ENCODE results near the gene NFKB1.

NFKB1 gene

DNA sequence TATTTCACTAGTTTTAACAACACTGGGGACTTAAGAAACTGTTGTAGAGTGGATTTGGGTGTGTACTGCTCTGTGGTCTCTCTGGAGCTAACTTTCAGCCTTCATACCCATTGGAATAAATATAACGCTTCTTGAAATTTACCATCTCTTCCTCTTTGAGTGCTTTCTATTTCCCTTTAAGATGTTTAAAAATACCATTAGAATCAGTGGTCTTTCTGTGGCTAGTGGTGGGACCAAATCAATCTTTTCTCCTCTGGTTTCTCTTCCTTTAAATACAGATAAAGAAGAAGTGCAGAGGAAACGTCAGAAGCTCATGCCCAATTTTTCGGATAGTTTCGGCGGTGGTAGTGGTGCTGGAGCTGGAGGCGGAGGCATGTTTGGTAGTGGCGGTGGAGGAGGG is 92.0 kb downstream of the NFKB1 start:
- TF ChIP-seq, protein P1, sequence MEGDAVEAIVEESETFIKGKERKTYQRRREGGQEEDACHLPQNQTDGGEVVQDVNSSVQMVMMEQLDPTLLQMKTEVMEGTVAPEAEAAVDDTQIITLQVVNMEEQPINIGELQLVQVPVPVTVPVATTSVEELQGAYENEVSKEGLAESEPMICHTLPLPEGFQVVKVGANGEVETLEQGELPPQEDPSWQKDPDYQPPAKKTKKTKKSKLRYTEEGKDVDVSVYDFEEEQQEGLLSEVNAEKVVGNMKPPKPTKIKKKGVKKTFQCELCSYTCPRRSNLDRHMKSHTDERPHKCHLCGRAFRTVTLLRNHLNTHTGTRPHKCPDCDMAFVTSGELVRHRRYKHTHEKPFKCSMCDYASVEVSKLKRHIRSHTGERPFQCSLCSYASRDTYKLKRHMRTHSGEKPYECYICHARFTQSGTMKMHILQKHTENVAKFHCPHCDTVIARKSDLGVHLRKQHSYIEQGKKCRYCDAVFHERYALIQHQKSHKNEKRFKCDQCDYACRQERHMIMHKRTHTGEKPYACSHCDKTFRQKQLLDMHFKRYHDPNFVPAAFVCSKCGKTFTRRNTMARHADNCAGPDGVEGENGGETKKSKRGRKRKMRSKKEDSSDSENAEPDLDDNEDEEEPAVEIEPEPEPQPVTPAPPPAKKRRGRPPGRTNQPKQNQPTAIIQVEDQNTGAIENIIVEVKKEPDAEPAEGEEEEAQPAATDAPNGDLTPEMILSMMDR (IDR thresholded peaks at IDR 0.05; ENCODE audit: low read depth, low read length), result no peak
- no peak for TF ChIP-seq EZH2phosphoT487 (IDR thresholded peaks at IDR 0.05; ENCODE audit: low read depth)
- peak overlapping the region; percentile 15; the same call in 1 of the 2 replicates for H3K4me2 ChIP-seq (ENCODE audit: low read length)
- peaks cover 88% of the 10 kb centered on the region for H3K36me3 ChIP-seq (replicated peaks; ENCODE audit: low read depth, low read length)

DNA sequence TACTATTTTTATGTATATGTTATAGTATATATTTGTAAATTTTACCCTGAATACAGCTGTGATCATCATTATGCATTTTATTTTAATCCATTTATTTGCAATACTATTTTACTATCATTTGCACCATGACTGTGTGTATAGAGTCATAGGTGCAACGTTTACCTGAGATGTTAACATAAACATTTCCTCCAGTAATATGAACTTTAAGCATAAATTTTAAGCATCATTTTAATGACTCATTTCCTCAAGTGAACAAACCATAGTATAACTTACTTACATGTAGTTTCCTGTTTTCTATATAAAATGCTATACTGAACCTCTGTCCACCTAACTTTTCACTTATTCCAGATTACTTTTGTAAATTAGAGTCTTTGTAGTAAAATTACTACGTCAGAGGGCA is 92.8 kb downstream of the NFKB1 start:
- Histone ChIP-seq H3K27ac (ENCODE audit: low read length) (no peak overlapping the region), H3K4me2 (ENCODE audit: low read length) (no peak overlapping the region), H3K79me2 (ENCODE audit: low read length) (peaks cover 6% of the 10 kb centered on the region), H4K20me1 (ENCODE audit: insufficient read depth, low read length) (0 out of 2 replicates have a peak, but pooled peaks cover 4% of the 10 kb centered on the region), H3K4me1 (ENCODE audit: low read length) (peaks cover 23% of the 10 kb centered on the region), H3K4me3 (ENCODE audit: low read length) (no peak overlapping the region), H3K36me3 (replicated peaks; ENCODE audit: low read depth, low read length) (peaks cover 86% of the 10 kb centered on the region), H2AFZ (ENCODE audit: low read depth, low read length) (no peak overlapping the region), H3K9ac (ENCODE audit: low read length) (no peak overlapping the region), H3K9me3 (ENCODE audit: insufficient read depth, low read length) (0 out of 2 replicates have a peak, but pooled peaks cover 2% of the 10 kb centered on the region), H3K27me3 (ENCODE audit: low read depth, low read length) (no peaks in the 10 kb centered on the region)
- TF ChIP-seq EZH2phosphoT487 (IDR thresholded peaks at IDR 0.05; ENCODE audit: low read depth), result no peak
- TF ChIP-seq, protein P1 (IDR thresholded peaks at IDR 0.05; ENCODE audit: low read depth, low read length), result no peak

More for the DNA sequence above, 92.0 kb downstream of the NFKB1 start:
- Histone ChIP-seq H3K9ac (ENCODE audit: low read length) (no peak overlapping the region), H2AFZ (ENCODE audit: low read depth, low read length) (no peak overlapping the region), H3K4me3 (ENCODE audit: low read length) (no peak overlapping the region), H3K27me3 (ENCODE audit: low read depth, low read length) (no peaks in the 10 kb centered on the region), H3K4me1 (ENCODE audit: low read length) (peaks cover 16% of the 10 kb centered on the region), H4K20me1 (ENCODE audit: insufficient read depth, low read length) (peaks cover 6% of the 10 kb centered on the region), H3K27ac (ENCODE audit: low read length) (0 out of 2 replicates have a peak overlapping the region, but pooled peaks have one; percentile 1), H3K9me3 (ENCODE audit: insufficient read depth, low read length) (0 out of 2 replicates have a peak, but pooled peaks cover 2% of the 10 kb centered on the region), H3K79me2 (ENCODE audit: low read length) (peaks cover 6% of the 10 kb centered on the region)

DNA sequence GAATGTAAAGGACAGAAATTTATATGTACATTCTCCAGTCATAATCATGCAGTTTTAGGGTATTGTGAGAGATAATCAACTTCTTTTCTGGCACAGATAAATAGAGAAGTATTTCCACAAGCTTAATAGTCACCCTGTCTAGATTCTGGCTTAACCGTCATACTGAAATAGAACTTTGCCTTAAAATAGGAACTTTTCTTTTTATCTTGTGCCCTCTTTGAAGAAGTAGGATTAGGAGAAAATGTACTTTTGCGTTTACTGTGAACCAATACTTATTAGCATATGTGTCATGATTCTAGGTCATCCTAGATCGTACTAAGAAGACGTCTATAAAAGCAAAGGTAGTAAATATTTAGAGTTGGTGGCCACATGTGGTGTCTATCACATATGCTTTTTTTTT is 95.4 kb downstream of the NFKB1 start:
- Histone ChIP-seq H2AFZ (ENCODE audit: low read depth, low read length) (no peak overlapping the region), H3K4me3 (ENCODE audit: low read length) (no peak overlapping the region), H3K9me3 (ENCODE audit: insufficient read depth, low read length) (no peaks in the 10 kb centered on the region), H3K79me2 (ENCODE audit: low read length) (peaks cover 6% of the 10 kb centered on the region; the same call in 1 of the 2 replicates), H4K20me1 (ENCODE audit: insufficient read depth, low read length) (0 out of 2 replicates have a peak, but pooled peaks cover 4% of the 10 kb centered on the region), H3K4me2 (ENCODE audit: low read length) (no peak overlapping the region), H3K9ac (ENCODE audit: low read length) (no peak overlapping the region), H3K27me3 (ENCODE audit: low read depth, low read length) (no peaks in the 10 kb centered on the region), H3K27ac (ENCODE audit: low read length) (no peak overlapping the region), H3K4me1 (ENCODE audit: low read length) (peaks cover 23% of the 10 kb centered on the region), H3K36me3 (replicated peaks; ENCODE audit: low read depth, low read length) (peaks cover 84% of the 10 kb centered on the region)
- no peak for TF ChIP-seq EZH2phosphoT487 (IDR thresholded peaks at IDR 0.05; ENCODE audit: low read depth)
- TF ChIP-seq, protein P1 (IDR thresholded peaks at IDR 0.05; ENCODE audit: low read depth, low read length), result no peak

DNA sequence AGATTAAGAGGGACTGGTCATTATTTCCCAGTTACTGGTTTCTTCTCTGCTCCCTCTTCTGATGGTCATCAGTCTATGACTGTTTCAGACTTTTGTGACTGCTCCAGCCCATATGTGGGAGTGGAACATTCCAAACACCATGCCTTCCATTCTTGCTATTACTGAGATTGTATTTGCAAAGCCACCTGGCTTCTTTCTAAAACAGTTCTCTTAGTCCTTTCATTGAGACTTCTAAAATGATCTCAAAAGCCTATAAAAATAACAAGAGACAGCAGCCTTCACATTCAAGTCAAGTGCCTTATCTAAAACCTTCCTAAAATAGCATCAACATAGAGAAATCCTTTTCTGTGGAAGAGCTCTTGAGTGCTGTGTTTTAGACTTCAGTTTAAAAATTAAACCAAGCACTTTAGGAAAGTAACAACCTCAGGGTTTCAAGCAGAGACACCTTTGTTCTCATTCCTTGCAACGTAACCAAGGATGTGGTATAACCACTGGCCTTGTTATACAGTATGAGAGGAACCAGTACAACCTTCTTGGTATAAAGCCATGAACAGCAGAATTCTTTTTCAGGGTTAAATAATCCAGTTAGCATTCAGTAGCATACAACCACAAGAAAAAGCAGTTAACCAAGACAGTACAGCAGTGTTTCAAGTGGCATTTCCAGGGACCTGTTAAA is 97.1 kb downstream of the NFKB1 start:
- no peak overlapping the region for H2AFZ ChIP-seq (ENCODE audit: low read depth, low read length)
- H3K9me3 ChIP-seq (ENCODE audit: insufficient read depth, low read length), result no peaks in the 10 kb centered on the region
- H4K20me1 ChIP-seq (ENCODE audit: insufficient read depth, low read length), result no peaks in the 10 kb centered on the region
- no peaks in the 10 kb centered on the region for H3K79me2 ChIP-seq (ENCODE audit: low read length)
- H3K4me3 ChIP-seq (ENCODE audit: low read length), result no peak overlapping the region
- no peak for TF ChIP-seq EZH2phosphoT487 (IDR thresholded peaks at IDR 0.05; ENCODE audit: low read depth)
- TF ChIP-seq, protein P1 (IDR thresholded peaks at IDR 0.05; ENCODE audit: low read depth, low read length), result no peak
- no peak overlapping the region for H3K27ac ChIP-seq (ENCODE audit: low read length)
- H3K36me3 ChIP-seq (replicated peaks; ENCODE audit: low read depth, low read length), result peaks cover 76% of the 10 kb centered on the region
- H3K4me2 ChIP-seq (ENCODE audit: low read length), result no peak overlapping the region
- H3K9ac ChIP-seq (ENCODE audit: low read length), result no peak overlapping the region
- peaks cover 12% of the 10 kb centered on the region for H3K4me1 ChIP-seq (ENCODE audit: low read length)
- no peaks in the 10 kb centered on the region for H3K27me3 ChIP-seq (ENCODE audit: low read depth, low read length)
